Measurements from ENCODE around the gene EIF4H. TPM values are rescaled to one million over a fixed set of nuclear protein-coding genes. Genes with fewer than 3 reads are reported as not detected.
"Not testable (repeated sequence)": the region's sequence is repeated elsewhere in the genome, so short reads cannot be mapped to it uniquely, and the experiment has no call there.

Gene EIF4H
- total RNA-seq (2014; rRNA removed; shearing (Covaris generic)), result 404 and 445 TPM in 2 replicates

- DNase-seq (ENCODE audit: low spot score), result peak; percentile 90
- in situ Hi-C loops (cut with HindIII; ENCODE audit: low sequenced_read_pairs), result no loop called here
These were observed at the start of gene EIF4H for GRCh38 chr7:74173866-74174605. Gene EIF4H (plus strand): TSS chr7:74174356. CDS start chr7:74174384, 28 bp downstream.

GRCh38 chr7:74126220-74126880 is 47.8 kb upstream of the EIF4H start:
- in situ Hi-C loops (cut with HindIII; ENCODE audit: low sequenced_read_pairs), result no loop called here
- no peak for DNase-seq (ENCODE audit: low spot score)

DNA sequence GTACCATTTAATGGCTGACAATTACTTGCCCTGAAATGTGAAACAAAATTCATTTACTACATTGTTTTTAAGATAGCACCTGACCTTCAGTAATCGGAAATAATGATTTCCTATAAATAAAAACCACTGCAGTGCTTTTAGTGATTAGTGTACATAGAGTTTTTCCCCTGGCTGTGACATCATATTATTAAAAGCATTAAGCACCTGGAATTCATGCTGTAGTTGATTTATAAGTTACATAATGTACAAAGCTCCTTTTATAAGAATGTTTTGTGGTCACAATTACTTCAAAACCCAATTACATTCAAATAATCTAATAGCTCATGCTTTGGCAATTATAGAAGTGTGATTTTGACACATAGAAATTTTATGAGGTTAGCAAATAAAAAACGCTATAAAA is 44.3 kb upstream of the EIF4H start:
- in situ Hi-C loops (cut with HindIII; ENCODE audit: low sequenced_read_pairs), result no loop called here
- DNase-seq (ENCODE audit: low spot score), result no peak

DNA sequence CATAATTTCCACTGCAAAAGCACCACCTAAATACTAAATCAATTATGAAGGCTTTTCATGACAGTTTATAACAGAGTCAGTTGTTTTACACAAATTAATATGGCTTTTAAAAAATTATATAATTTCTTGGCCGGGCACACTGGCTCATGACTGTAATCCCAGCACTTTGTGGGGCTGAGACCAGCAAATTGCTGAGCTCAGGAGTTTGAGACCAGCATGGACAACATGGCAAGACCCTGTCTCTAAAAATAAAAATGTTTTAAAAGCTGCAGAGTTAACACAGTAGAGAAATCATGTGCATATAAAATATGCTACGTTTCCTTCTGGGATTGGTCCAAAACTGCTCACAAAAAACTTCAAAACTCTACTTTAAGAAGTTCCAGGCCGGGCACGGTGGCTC is 43.6 kb upstream of the EIF4H start:
- no peak for DNase-seq (ENCODE audit: low spot score)
- in situ Hi-C loops (cut with HindIII; ENCODE audit: low sequenced_read_pairs), result no loop called here

GRCh38 chr7:74134117-74134620 is 40.0 kb upstream of the EIF4H start:
- DNase-seq (ENCODE audit: low spot score), result no peak
- in situ Hi-C loops (cut with HindIII; ENCODE audit: low sequenced_read_pairs), result no loop called here

DNA sequence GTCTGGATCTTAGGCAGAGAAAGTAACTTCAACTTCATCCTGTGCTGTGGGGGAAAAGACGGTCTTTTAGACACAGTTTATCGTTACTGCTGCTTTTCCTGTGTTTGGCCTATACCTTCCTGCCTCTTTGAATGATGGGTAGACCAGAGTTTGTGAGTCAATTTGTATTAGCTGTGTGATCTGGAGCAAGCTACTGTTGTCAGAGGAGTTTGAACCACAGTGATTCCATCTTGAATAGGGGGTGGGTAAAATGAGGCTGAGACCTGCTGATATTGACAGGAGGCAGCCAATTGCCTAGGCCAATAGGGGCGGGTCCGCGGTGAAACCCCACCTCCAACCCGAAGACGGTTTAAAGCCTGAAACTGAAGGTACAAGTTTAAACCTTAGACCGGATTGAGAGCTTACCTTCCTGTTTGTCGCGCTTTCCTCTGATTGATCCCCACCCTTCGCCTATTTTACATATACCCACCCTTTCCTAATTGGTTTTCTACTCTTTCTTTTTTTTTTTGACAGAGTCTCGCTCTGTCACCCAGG is 35.8 kb upstream of the EIF4H start:
- in situ Hi-C loops (cut with HindIII; ENCODE audit: low sequenced_read_pairs), result no loop called here
- DNase-seq (ENCODE audit: low spot score), result no peak

- in situ Hi-C loops (cut with HindIII; ENCODE audit: low sequenced_read_pairs), result no loop called here
- DNase-seq (ENCODE audit: low spot score), result no peak
These were observed 35.0 kb upstream of the EIF4H start for GRCh38 chr7:74138945-74139843.

DNA sequence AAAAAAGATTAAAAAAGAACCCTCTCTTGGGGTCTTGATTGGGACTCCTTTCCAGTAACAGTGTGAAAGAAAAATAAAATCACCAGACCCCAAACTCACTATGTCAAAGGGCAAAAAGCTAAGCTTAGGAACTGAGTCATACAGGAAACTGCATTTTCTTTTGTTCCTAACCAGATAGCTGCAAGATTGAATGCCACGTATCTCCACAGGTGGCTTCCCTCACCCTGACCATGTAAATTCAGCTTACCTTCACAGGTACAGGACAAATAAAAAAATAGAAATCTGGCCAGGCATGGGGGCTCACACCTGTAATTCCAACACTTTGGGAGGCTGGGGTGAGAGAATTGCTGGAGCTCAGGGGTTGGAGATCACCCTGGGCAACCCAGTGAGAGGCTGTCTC is 32.5 kb upstream of the EIF4H start:
- DNase-seq (ENCODE audit: low spot score), result no peak

DNA sequence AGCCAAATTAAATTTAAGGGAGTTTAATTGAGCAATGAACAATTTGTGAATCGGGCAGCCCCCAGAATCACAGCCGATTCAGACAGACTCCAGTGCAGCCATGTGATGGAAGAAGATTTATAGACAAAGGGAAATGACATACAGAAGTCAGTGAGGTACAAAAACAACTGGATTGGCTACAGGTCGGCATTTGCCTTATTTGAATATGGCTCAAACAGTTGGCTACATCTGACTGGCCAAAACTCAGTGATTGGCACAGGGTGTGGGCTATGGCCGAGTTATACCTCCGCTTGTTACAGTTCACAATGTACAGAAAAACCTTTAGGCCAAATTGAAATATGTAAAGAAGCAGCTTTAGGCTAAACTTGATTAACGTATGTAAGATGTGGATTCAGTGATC is 30.8 kb upstream of the EIF4H start:
- no peak for DNase-seq (ENCODE audit: low spot score)
- in situ Hi-C loops (cut with HindIII; ENCODE audit: low sequenced_read_pairs), result no loop called here

More for the DNA sequence above, 32.5 kb upstream of the EIF4H start:
- in situ Hi-C loops (cut with HindIII; ENCODE audit: low sequenced_read_pairs), result no loop called here

- in situ Hi-C loops (cut with HindIII; ENCODE audit: low sequenced_read_pairs), result no loop called here
These were observed 25.7 kb upstream of the EIF4H start for GRCh38 chr7:74148491-74148890.

GRCh38 chr7:74149071-74149470 is 25.1 kb upstream of the EIF4H start:
- in situ Hi-C loops (cut with HindIII; ENCODE audit: low sequenced_read_pairs), result no loop called here
- no peak for DNase-seq (ENCODE audit: low spot score)

More at GRCh38 chr7:74148491-74148890, 25.7 kb upstream of the EIF4H start:
- DNase-seq (ENCODE audit: low spot score), result no peak

DNA sequence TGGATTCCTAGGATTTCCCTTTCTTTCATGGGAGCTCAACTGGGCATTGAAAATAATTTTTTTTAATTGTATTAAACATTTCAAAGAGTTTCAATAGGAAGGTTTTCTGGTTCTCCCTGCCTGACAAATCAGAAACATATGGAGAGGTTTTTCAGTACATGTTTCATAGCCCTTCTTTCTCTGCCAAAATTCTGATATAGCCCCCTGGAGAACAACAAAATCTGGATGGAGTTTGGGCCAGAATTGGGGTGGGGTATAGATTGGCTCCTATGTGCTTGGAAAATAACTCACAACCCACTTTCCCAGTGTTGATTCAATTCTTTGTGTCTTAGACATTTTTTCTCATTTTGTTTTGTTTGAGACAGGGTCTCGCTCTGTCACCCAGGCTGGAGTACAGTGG is 24.6 kb upstream of the EIF4H start:
- no peak for DNase-seq (ENCODE audit: low spot score)
- in situ Hi-C loops (cut with HindIII; ENCODE audit: low sequenced_read_pairs), result no loop called here

DNA sequence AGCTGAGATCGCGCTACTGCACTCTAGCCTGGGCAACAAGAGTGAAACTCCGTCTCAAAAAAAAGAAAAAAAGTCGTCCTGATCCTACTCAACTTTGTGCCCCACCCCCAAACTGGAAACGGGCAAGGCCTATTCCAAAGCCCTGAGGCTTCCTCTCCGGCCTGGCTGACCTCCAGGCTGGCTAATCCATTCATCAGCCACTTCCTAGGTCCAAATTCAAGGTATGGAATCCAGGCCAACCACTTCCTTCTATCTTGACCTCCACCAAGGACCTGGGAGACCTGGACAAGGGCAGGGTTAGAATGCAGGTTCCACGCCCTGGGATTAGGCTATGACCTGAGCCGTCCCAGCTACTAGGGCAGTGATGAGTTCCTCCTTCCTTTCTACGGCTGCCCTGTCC is 20.4 kb upstream of the EIF4H start:
- in situ Hi-C loops (cut with HindIII; ENCODE audit: low sequenced_read_pairs), result no loop called here
- no peak for DNase-seq (ENCODE audit: low spot score)

- in situ Hi-C loops (cut with HindIII; ENCODE audit: low sequenced_read_pairs), result no loop called here
- no peak for DNase-seq (ENCODE audit: low spot score)
These were observed 18.3 kb upstream of the EIF4H start for GRCh38 chr7:74155810-74156395.

DNA sequence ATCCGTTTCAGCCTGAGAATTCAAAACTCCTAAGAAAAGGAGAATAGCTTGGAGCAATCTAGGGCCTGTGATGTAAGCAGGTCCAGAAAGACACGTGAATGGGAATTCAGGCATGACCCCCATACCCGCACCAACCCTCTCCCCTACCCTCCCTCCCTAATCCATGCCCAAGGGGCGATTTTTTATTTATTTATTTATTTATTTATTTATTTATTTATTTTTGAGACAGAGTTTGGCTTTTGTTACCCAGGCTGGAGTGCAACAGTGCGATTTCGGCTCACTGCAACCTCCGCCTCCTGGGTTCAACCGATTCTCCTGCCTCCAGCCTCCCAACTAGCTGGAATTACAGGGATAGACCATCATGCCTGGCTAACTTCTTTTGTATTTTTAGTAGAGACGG is 16.6 kb upstream of the EIF4H start:
- in situ Hi-C loops (cut with HindIII; ENCODE audit: low sequenced_read_pairs), result no loop called here
- no peak for DNase-seq (ENCODE audit: low spot score)

GRCh38 chr7:74164985-74165456 is 9.1 kb upstream of the EIF4H start:
- DNase-seq (ENCODE audit: low spot score), result peak; percentile 23
- in situ Hi-C loops (cut with HindIII; ENCODE audit: low sequenced_read_pairs), result no loop called here

DNA sequence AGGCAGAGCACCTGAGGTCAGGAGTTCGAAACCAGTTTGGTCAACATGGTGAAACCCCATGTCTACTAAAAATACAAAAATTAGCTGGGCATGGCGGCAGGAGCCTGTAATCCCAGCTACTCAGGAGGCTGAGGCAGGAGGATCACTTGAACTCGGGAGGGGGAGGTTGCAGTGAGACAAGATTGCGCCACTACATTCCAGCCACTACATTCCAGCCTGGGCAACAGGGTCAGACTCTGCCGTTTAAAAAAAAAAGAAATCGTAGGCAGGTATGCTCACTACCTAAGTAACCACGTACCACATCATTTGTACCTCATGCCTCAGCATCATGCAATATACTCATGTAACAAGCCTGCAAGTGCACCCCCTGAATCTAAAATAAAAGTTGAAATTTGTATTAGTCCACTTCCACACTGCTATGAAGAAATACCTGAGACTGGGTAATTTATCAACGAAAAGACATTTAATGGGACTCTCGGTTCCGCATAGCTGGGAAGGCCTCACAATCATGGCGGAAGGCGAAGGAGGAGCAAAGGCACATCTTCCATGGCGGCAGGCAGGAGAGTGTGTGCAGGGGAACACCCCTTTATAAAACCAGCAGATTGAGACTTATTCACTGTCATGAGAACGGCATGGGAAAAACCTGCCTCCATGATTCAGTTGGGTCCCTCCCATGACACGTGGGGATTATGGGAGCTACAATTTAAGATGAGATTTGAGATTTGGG is 8.1 kb upstream of the EIF4H start:
- DNase-seq (ENCODE audit: low spot score), result no peak

GRCh38 chr7:74167324-74167723 is 6.8 kb upstream of the EIF4H start:
- in situ Hi-C loops (cut with HindIII; ENCODE audit: low sequenced_read_pairs); DNase-seq (ENCODE audit: low spot score): not testable (repeated sequence)

More for the DNA sequence above, 8.1 kb upstream of the EIF4H start:
- in situ Hi-C loops (cut with HindIII; ENCODE audit: low sequenced_read_pairs), result no loop called here
